Right atrium auricular region (tissue), 2 donors: ENCODE data around the gene CCL25. TPM values are rescaled to one million over a fixed set of nuclear protein-coding genes. Genes with fewer than 3 reads are reported as not detected.
"Not testable (repeated sequence)": the region's sequence is repeated elsewhere in the genome, so short reads cannot be mapped to it uniquely, and the experiment has no call there.

Experiments
- DNase-seq: peaks from one replicate; pipeline ENCODE4 v3.0.0-alpha.2; 2019; ENCODE audit warnings: low spot score
- H3K27ac ChIP-seq, 2 donors: fragments of 200-600 bp; sonication (generic); 1 replicate in 1 of 2; 2 replicates in 1 of 2; pipeline ENCODE4 v1.5.1; 2016 to 2019
- H3K27me3 ChIP-seq, 2 donors: fragments of 200-600 bp; sonication (generic); one replicate each; pipeline versions ENCODE4 v1.5.1 to v1.6.0; 2017 to 2019
- H3K36me3 ChIP-seq: fragments of 200-600 bp; sonication (generic); one replicate; pipeline ENCODE4 v1.5.1; 2016
- H3K4me1 ChIP-seq, 2 donors: fragments of 200-600 bp; sonication (generic); one replicate each; pipeline versions ENCODE4 v1.5.1 to v1.6.0; 2017 to 2019
- H3K4me3 ChIP-seq, 2 donors: fragments of 200-600 bp; sonication (generic); 1 replicate in 1 of 2; 2 replicates in 1 of 2; pipeline ENCODE4 v1.5.1; 2017 to 2019; ENCODE audit warnings: mild to moderate bottlenecking in 1 of 2, moderate library complexity in 1 of 2
- H3K9me3 ChIP-seq, 2 donors: fragments of 200-600 bp; sonication (generic); one replicate each; pipeline ENCODE4 v1.5.1; 2019
- total RNA-seq, 2 donors: library from RNA; depleted of rRNA; stranded (reverse); fragments of >200 nt; gene quantifications; one replicate each; pipeline ENCODE4 v1.1.0, GENCODE V29; 2016
- TF ChIP-seq, protein P1 (sequence below), 2 donors: fragments of 200-600 bp; sonication (generic); IDR thresholded peaks; one replicate each; pipeline ENCODE4 v1.5.1; 2019; ENCODE audit warnings: antibody characterized with exemption in 2 of 2

Gene CCL25
- total RNA-seq, 2 donors from 2014 or later, result not detected

DNA sequence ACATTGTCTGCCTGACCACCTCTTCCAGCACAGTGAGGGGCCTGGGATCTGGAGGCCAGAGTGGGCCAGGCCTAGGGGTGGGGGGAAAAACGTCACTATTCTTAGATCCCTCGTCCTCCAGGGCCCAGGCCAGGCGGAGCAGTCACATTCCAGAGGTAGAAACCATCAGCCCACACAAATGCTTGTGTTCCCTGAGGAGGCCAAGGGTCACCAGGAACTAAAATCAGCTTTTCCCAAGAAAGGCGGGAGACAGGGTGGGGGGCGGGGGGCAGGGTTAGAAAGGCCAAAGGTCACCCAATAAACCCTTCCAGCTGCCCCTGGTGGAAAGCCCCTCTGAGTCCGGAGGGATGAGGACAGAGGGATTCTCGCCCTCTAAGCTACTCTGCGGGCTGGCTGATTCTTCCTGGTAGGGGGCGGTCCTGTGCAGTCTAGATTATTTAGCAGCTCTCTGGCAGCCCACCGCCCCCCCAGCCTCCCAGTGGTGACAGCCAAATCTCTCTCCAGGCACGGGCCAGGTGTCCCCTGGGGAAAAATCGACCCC, 23.5 kb upstream of the CCL25 start:
- Histone ChIP-seq H3K9me3 (no peaks in the 10 kb centered on the region), H3K27ac (no peak overlapping the region), H3K36me3 (no peaks in the 10 kb centered on the region), H3K27me3 (no peaks in the 10 kb centered on the region), H3K4me3 (no peak overlapping the region), H3K4me1 (no peaks in the 10 kb centered on the region)
- TF ChIP-seq, protein P1, sequence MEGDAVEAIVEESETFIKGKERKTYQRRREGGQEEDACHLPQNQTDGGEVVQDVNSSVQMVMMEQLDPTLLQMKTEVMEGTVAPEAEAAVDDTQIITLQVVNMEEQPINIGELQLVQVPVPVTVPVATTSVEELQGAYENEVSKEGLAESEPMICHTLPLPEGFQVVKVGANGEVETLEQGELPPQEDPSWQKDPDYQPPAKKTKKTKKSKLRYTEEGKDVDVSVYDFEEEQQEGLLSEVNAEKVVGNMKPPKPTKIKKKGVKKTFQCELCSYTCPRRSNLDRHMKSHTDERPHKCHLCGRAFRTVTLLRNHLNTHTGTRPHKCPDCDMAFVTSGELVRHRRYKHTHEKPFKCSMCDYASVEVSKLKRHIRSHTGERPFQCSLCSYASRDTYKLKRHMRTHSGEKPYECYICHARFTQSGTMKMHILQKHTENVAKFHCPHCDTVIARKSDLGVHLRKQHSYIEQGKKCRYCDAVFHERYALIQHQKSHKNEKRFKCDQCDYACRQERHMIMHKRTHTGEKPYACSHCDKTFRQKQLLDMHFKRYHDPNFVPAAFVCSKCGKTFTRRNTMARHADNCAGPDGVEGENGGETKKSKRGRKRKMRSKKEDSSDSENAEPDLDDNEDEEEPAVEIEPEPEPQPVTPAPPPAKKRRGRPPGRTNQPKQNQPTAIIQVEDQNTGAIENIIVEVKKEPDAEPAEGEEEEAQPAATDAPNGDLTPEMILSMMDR (IDR thresholded peaks at IDR 0.05), result no peak
- no peak for DNase-seq

DNA sequence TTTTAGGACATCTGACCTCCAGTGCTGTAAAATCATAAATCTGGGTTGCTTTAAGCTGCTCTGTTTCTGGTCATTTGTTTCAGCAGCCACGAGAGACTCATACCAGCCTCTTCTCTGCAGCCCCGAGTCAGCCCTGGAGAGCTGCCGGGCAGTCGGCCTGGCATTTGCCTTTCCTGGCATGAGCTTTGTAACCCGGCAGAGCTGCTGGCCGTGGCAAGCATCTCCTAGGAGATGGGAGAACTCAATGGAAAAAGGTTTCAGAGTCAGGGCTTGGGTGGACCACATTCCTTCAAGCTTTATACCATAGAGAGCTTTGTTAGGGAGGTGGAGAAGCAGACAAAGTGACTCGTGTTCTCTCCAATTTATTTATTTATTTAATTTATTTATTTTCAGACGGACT, 21.6 kb upstream of the CCL25 start:
- no peaks in the 10 kb centered on the region for H3K27me3 ChIP-seq

DNA sequence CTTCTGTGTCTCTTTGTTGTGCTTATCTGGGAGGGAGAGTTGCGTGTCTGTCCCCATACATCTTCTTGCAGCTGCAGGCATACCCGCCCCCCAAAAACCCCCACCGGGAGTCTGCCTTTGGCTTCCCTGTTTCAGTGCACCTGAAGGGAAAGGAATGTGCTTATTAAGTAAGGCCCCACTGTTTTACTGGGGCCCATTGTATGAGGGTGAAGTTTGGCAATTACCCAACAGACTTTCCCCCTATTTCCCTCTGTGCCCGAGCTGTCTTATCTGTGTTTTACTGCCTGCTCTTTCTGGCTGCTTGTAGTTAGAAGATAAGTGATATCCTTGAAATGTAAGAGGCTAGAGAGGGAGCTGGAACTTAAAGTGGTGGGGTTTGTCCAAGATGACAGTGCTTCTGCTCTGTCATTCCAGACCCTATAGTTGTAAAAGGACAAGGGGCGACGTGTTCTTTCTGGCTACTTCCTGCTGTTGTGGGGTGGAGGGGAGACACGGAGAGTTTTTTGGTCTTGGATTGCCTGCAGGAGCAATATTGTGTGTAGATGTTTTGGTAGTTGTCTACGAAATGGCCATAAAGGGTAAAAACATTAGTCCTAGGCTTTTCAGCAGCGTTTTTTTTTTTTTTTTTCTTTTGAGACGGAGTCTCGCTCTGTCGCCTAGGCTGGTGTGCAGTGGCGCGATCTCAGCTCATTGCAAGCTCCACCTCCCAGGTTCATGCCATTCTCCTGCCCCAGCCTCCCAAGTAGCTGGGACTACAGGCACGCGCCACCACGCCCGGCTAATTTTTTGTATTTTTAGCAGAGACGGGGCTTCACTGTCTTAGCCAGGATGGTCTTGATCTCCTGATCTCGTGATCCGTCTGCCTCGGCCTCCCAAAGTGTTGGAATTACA, 19.0 kb upstream of the CCL25 start:
- not testable (repeated sequence) for H3K4me3 ChIP-seq, H3K36me3 ChIP-seq, H3K9me3 ChIP-seq, H3K27me3 ChIP-seq, DNase-seq, H3K4me1 ChIP-seq, H3K27ac ChIP-seq

More for the DNA sequence above, 21.6 kb upstream of the CCL25 start:
- Histone ChIP-seq H3K4me1 (no peaks in the 10 kb centered on the region), H3K27ac (no peak overlapping the region), H3K36me3 (no peaks in the 10 kb centered on the region), H3K9me3 (no peaks in the 10 kb centered on the region), H3K4me3 (no peak overlapping the region)
- DNase-seq, result no peak
- TF ChIP-seq, protein P1 (IDR thresholded peaks at IDR 0.05), result no peak

DNA sequence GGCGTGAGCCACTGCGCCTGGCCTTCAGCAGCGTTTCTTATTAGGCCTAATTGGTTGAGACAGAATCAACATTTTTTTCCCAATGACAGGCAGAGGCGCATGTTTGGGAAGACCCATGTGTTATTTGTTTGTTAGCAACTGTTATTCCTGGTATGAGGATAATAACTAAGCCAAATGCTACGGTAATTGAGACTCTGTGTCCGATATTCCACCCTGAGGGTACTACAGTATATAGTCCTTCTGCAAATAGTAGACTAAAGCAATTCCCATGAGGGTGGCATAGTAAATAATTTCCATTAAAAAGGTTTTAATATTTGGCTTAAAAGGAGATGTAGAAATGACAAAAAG, 18.4 kb upstream of the CCL25 start:
- Histone ChIP-seq H3K4me1 (no peaks in the 10 kb centered on the region), H3K27ac (no peak overlapping the region), H3K36me3 (no peaks in the 10 kb centered on the region), H3K27me3 (no peaks in the 10 kb centered on the region), H3K9me3 (no peaks in the 10 kb centered on the region), H3K4me3 (no peak overlapping the region)
- no peak for DNase-seq
- TF ChIP-seq, protein P1 (IDR thresholded peaks at IDR 0.05), result no peak

DNA sequence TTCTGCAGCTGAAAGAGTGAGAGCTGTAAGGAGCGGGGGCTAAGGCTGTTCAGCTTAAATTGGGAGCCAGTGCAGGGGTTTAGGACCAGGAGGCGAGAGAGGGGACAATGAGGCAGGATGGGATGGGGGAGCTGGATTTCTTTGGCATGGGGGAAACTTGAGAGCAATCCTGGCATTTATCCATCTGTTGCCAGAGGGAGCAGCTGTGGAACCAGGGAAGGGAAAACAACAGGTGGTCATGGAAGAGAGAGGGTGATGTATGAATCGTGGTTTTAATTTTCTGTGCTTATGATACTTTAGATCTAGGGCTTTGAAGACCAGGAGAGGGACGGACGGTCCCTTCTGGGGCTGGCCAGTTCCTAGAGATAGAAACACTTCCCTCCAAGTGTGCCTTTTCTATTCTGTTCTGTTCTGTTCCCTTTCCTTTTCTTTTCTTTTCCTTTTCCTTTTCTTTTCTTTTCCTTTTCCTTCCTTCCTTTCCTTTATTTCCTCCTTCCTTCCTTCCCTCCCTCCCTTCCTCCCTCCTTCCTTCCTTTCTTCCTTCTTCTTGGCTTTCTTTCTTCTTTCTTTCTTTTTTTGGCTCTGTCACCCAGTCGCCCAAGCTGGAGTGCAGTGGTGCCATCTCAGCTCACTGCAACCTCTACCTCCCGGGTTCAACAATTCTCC, 16.0 kb upstream of the CCL25 start:
- Histone ChIP-seq H3K27me3 (no peaks in the 10 kb centered on the region), H3K27ac (no peak overlapping the region), H3K9me3 (no peaks in the 10 kb centered on the region), H3K36me3 (no peaks in the 10 kb centered on the region), H3K4me1 (no peaks in the 10 kb centered on the region), H3K4me3 (no peak overlapping the region)
- no peak for DNase-seq
- TF ChIP-seq, protein P1 (IDR thresholded peaks at IDR 0.05), result no peak

DNA sequence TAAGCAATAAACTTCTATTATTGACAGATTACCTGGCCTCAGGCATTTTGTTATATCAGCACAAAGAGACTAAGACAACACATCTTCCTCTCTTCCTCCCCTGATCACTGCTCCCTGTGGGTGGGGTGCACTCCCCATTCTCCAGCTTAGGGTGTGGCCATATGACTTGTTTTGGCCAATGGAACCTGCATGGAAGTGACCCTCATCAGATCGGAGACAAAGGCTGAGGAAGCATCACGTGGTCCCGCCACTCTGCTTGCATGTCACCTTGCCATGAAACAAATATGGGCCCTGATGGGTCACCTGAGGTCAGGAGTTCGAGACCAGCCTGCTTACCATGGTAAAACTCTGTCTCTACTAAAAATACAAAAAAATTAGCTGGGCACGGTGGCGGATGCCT, 13.7 kb upstream of the CCL25 start:
- H3K4me3 ChIP-seq, result no peak overlapping the region
- no peak for DNase-seq
- H3K27ac ChIP-seq, result no peak overlapping the region
- TF ChIP-seq, protein P1 (IDR thresholded peaks at IDR 0.05), result no peak
- H3K4me1 ChIP-seq, result no peaks in the 10 kb centered on the region
- no peaks in the 10 kb centered on the region for H3K27me3 ChIP-seq
- no peaks in the 10 kb centered on the region for H3K9me3 ChIP-seq
- no peaks in the 10 kb centered on the region for H3K36me3 ChIP-seq
